GM19239 (cell line): ENCODE measurements around the gene SPANXN1.
"Not testable (repeated sequence)": the region's sequence is repeated elsewhere in the genome, so short reads cannot be mapped to it uniquely, and the experiment has no call there.

Experiments
- DNase-seq: peaks from one replicate; pipeline ENCODE4 v3.0.0; 2011; ENCODE audit warnings: low spot score; ENCODE audit not compliant: insufficient read length
- FAIRE-seq: peaks from 2 replicates; lab custom pipeline; 2011; peaks lifted over from hg19 to GRCh38; lab: Jason Lieb, UNC

The SPANXN1 gene

GRCh38 chrX:145247203-145247602 lies at the start of gene SPANXN1:
SPANXN1 (plus strand) TSS chrX:145247503; CDS start chrX:145247587, 84 bp downstream.
- not testable (repeated sequence) for FAIRE-seq

DNA sequence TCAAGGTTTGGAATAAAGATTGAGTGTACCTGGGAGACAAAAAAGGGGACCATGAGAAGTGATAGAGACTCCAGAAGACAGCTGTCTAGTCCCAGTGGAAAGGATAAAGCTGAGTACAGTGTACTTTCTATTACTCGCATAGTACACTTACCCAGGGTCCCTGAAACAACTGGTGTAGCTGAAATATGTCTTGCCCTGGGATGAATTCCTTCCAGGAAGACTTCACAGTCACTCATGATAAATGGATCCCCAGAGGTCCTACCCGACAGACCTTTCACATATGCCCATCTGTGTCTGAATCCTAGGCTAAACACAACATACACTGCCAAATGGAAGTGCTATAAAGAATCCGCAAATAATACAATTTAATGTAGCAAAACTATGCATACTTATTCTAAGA lies 48.2 kb upstream of the SPANXN1 start:
- FAIRE-seq (no peak), DNase-seq (no peak)

More at GRCh38 chrX:145247203-145247602, at the start of gene SPANXN1:
- DNase-seq: not testable (repeated sequence)

DNA sequence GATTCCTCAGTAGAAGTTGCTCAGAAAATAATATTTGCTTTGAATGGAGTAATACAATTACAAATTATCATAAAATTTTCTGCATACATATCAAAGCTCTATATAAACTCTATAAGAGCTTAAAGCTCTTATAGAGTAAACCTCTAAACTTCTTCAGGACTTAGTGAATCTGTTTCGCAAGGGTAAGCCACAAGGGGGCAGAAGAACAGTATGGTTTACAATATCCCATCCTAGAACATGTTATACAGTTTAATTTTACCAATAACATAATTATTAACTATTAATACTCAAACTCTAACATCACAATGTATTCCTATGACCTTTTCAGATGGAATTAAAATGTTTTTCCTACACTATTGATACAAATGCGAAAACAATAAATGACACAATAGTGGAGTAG lies 33.8 kb upstream of the SPANXN1 start:
- FAIRE-seq (no peak), DNase-seq (no peak)

GRCh38 chrX:145292218-145292617 lies 44.9 kb downstream of the SPANXN1 start:
- DNase-seq (no peak), FAIRE-seq (no peak)
